HG03097 (cell line): ENCODE measurements around the gene DGCR2.
"Not testable (repeated sequence)": the region's sequence is repeated elsewhere in the genome, so short reads cannot be mapped to it uniquely, and the experiment has no call there.

Experiments
- ATAC-seq: cut with Tn5 transposase; IDR thresholded peaks from one replicate; pipeline ENCODE4 v1.9.1; 2021; ENCODE audit not compliant: unreplicated experiment, low FRiP score

Gene DGCR2

DNA sequence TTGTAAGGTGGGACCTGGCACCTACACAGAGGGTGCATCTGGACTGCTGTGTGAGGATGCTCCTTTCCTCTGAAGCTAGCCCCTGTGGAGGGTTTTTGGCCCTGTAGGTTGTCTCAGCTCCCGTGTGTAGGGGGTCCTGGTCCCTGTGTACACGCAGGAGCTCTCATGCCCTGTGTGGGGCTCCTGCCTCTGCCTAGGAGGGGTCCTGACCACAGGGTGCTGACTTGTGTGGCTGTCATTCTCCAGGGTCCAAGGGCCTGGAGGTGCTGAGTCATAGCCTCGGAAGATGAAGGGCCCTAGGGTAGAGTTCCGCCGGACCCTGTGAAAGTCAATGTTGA lies 88.7 kb downstream of the DGCR2 start:
- ATAC-seq, result not testable (repeated sequence)

DNA sequence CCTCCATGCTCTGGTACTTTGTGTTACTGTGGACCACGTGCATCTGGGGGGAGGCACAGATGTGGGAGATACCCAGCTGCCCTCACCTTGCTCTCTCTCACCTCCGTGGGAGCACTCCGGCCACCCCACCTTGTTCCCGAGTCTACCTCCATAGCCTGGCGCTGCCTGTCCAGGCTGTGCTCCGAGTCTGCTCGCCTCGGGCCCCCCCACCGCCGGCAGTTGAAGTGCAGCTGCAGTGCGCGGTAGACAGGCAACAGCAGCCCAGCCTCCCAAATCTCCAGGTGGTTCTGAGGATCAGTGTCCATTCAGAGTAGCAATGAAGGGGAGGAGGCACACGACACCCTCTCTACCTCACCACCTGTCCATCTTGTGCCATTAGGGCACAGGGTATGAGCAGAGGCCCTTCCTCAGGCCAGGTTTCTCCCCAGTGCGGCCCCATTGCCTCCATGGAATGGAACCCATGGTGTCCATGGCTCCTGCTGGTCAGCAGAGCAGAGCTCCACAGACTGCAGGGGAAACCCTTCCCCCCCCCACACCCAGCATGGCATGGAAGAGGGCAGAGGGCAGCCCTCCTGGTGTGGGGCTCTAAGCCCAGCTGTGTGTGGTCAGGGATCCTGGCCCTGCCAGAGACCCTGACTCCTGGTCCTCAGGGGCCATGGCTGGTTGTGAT lies 89.2 kb downstream of the DGCR2 start:
- not testable (repeated sequence) for ATAC-seq

GRCh38 chr22:19032156-19032785 lies 89.9 kb downstream of the DGCR2 start:
- not testable (repeated sequence) for ATAC-seq

DNA sequence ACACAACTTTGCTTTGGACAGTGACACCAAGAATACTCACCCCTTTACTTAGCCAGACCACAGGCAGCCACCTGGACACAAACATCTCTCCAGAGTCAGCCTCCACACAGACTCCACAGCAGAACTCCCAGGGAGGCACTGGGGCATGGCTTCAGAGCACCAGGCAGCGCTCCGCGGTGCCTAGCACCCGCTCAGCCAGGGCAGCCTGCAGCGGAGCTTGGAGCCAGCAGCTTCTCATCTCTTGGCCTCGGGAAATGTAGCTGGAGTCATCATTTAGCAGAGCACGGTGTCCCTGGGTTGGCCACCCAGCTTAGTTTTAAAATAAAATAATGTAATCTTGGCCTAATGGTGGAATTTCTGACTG lies 91.3 kb downstream of the DGCR2 start:
- ATAC-seq, result not testable (repeated sequence)

- ATAC-seq, result not testable (repeated sequence)
Measured at GRCh38 chr22:19030226-19030888, 91.9 kb downstream of the DGCR2 start.

DNA sequence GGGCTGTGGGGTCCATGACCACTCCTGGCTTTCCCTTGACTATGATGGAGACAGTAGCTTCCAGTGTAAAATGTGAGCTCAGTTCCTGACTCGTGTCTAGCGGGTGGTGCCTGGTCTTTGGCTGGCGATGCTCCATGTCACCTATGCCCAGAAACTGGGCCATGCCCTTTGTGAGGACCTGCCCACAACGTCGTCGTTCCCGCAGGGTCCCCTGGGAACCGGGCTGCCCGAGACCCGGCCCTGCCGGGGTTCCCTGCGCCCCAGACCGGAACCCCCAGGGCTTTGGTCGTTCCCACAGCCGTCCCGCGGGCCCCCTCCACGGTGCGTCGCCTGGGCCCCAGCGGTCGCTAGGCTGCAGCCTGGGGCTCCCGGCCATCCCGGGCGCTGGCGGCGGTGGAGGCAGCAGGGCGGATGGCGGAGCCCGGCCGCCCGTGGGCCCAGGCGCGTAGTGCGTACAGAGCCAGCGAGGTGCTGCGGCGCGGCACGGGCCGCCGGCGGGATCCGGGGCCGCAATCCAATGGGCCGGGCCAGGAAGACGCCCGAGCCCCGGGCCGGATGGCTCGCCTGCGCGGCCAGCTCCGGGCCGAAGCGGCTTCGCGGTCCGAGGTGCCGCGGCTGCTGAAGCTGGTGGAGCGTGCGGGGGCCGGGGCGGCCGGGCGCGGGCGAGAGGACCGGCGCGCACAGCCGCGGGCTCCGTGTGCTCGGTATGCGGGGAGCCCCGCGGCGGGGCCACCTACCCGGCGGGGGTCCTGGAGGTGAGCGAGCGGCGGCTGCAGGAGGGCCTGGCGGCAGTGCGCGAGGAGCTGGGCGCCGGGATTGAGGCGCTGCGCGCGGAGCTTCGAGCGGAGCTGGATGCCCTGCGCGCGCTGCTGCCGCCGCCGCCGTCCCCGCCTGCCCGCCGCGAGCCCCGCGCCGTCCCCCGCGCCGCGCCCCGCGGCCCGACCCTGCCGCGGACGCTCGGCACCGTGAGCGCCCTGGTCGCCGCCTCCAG lies 92.8 kb downstream of the DGCR2 start:
- not testable (repeated sequence) for ATAC-seq

- ATAC-seq, result not testable (repeated sequence)
Measured at GRCh38 chr22:19028060-19028455, 94.2 kb downstream of the DGCR2 start.

DNA sequence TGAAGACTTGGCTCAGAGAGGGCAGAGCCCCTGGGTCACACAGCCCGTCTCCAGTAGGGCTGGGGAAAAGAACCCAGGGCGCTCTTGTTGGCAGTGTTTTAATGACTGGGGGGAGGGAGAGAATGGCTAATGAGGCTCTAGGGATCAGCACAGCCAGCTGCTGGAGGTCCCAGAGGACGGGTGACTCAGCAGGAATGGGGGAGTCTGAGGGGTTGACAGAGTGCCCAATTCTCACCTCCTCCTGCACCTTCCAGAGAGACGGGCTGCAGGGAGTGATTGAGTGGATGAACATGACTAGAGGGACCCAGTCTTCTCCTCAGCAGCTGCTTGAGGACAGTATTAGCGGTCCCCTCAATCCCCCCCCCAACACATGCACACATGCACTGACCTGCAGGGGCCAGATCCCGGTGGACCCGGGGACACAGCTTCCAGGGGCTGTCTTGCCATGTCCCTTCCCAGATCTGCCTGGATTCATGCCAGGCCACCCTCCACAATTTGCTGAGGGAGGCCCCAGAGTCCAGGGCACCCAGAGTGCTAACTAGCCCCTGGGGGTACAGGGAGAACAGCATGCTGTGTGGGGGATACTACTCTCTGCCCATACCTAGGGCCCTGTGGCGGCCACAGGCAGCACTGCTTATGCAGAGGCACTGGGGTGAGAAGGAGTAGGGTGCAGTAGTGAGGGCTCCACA lies 94.7 kb downstream of the DGCR2 start:
- not testable (repeated sequence) for ATAC-seq

DNA sequence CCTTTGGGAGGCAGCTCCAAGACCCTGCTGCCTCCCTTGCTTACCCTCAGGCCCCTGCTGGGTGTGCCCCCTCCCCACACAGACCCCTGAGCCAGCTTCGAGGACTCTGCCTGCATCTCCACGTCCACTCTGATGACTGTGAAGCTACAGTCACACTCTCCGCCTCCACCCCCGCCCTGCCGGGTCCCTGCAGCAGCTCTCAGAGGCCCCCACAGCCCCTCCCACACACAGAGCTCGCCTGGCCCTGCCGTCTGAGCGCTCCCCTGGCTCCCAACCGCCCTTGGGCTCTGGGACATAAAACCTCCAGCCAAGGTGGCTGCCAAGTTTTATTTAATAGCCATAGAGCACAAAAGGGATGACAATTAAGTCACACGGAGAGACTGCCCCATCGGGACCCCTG lies 96.1 kb downstream of the DGCR2 start:
- ATAC-seq, result not testable (repeated sequence)

- ATAC-seq, result not testable (repeated sequence)
Measured at GRCh38 chr22:19024956-19025489, 97.2 kb downstream of the DGCR2 start.

DNA sequence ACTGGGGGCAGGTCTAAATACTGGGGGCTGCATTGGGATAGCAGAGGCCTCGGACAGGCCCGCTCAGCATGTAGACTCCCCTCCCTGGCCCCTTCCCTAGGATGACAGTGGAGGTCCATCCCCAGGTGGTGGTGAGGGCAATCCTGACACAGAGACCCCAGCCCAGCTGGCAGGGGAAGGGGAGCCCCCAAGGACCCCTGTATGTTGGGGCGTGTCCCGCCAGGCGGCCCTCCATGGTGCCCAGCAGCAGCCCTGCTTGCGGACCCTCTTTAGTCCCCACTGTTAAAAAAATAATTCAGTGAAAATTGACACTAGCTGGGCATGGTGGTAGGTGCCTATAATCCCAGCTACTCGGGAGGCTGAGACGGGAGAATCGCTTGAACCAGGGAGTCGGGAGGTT lies 98.3 kb downstream of the DGCR2 start:
- not testable (repeated sequence) for ATAC-seq

- no peak for ATAC-seq
Measured at GRCh38 chr22:19022755-19023154, 99.5 kb downstream of the DGCR2 start.

- ATAC-seq, result no peak
Measured at GRCh38 chr22:19019679-19020032, 102.6 kb downstream of the DGCR2 start.

GRCh38 chr22:19019029-19019678 lies 103.1 kb downstream of the DGCR2 start:
- ATAC-seq, result no peak

DNA sequence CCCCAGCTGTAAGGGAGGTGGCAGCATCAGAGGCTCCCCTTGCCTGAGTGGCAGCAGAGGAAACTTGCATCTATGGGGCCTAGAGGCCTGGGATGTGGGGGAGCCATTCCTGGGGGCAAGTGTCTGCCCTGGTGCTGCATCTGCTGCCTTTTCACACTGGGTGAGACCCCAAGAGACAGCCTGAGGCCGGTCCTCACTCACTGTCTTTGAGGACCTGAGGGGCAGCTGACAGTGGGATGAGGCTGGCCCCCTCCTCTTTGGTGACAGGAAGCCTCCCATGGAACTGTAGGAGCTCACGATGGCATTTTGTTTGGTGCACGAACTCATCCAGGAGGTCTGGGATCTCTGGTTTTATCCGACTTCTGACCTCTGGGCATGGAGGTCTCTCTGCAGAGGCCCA lies 104.0 kb downstream of the DGCR2 start:
- no peak for ATAC-seq

- no peak for ATAC-seq
Measured at GRCh38 chr22:19016081-19016766, 106.0 kb downstream of the DGCR2 start.

DNA sequence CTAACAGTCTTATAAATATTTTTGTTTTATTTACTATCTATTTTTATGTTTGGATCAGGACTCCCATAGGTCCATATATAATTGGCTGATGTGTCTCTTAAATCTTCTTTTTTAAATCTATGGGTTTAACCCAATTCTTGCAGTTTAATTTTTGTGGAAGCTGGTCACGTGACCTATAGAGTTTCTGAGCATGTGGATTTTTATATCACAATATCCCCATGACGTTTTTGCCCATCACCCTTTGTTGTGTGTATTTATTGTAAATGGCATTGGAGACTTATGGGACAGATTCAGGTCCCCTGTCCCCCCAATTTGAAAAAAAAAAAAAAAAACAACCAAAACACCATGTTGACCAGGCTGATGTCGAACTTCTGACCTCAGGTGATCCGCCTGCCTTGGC lies 107.3 kb downstream of the DGCR2 start:
- no peak for ATAC-seq

DNA sequence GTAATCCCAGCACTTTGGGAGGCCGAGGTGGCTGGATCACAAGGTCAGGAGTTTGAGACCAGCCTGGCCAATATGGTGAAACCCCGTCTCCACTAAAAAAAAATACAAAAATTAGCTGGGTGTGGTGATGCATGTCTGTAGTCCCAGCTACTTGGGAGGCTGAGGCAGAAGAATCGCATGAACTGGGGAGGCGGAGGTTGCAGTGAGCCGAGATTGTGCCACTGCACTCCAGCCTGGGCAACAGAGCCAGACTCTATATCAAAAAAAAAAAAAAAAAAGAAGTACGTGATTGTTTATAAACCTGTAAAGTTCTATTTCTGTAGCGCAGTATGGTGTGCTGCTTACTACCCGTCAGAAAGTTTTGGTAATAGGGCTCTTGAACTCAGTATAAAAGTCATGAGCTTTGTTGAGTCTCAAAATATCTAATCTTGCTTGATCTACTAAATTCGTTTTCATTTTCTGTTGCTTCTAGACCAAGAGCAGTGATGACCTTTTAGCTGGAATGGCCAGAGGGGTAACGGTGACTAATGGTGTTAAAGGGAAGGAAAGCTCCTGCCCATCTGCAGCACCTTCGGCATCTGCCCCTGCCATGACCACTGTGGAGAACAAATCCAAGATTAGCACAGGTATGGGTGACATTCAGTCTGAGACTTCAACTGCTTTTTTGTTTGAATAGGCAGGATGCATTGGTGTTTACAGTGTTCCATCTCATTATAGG lies 108.2 kb downstream of the DGCR2 start:
- not testable (repeated sequence) for ATAC-seq
